NCI-H1417 treated with DMSO at 0.1 percent for 48 hours (cell line): ENCODE measurements around the gene APLF.
"Not testable (repeated sequence)": the region's sequence is repeated elsewhere in the genome, so short reads cannot be mapped to it uniquely, and the experiment has no call there.

Experiments
- DNase-seq: peaks from one replicate; lab custom pipeline; 2025; lab: John Stamatoyannopoulos, UW

The APLF gene

DNA sequence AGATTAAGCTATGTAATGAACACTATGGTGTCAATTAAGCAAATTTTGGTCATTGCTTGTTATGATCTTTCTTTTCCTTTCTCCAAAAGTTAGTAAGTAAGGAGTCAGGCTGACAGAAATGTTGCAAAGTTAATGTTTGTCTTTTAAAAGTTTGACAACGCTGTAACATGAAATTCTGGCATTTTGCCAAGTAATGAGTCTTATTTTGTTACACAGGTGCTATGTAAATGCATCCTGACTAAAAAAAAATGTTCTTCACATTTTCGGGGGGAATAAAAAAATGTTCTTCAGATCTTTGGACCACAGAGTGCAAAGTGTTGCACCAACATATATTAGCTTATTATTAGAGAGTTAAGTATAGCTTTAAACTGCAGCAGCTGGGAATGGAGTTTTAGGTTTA is 121.2 kb downstream of the APLF start:
- DNase-seq: no peak

DNA sequence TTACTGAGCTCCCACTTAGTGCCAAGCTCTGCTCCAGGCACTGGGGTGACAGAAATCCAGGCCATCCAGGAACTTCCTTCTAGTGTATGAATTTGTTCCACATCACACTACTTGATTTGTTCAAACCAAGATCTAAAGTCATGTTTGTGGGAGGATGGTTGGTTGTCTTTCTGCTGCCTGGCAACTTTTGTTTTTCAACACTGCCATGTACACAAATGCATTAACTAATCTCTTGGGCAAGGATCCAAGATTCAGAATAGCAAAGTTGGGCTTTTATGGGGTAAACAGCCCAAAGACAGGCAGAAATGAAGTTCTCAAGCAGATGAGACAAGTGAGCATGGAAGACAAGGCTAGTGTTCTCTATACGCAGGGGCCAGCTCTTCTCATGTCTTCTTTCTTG is 122.6 kb downstream of the APLF start:
- DNase-seq: no peak

DNA sequence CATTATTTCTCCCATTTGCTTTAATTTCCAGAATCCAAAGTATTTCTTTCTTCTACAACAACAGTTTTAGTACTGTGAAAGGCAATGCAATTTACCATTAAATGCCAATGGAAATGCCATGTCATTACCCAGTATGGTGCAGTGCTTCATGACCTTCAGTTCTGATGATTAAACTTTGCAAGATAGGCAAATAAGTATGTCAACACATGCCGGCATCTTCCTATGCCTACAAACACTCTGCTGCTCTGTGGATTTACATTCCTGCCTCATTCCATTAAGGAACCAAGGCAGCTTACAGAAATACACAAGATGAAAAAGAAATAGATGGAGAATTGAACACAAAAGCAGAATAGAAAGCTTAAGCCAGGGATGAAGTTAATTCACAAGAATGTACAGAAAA is 123.3 kb downstream of the APLF start:
- no peak for DNase-seq

DNA sequence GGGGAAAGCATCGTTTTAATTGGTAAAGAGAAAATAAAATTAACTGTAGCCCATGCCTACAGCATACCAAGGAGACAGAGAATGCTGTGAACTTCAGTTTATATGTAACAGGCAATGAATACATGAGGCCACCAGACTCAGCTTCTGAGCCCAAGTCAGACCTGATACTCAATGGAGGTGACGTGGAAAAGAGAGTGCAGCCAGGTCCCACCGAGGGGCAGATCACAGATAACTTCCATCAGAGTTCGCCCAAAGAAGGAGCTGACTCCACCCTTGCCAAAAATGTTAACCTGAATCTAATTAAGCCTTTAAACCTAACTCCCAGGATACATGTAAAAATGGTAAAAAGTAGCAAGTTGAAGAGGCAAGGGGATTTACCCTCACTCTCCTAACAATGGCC is 123.8 kb downstream of the APLF start:
- no peak for DNase-seq

DNA sequence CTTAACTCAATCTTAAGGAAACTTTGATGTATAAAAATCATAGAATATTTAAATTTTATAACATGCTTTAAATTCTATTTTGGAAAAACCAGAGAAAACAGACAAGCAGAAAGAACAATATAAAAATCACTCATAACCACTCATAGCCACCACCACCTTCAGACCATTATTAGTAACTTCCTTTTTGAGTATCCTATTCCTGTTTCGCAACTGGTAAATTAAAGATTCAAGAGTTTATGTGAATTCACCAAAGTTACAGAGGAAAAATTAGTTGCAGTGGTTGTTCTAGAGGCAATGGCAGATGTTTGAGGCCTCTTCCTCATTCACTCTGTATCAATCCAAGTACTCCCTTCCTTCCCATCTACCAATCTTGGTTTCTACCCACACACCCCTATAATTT is 126.7 kb downstream of the APLF start:
- DNase-seq: no peak

DNA sequence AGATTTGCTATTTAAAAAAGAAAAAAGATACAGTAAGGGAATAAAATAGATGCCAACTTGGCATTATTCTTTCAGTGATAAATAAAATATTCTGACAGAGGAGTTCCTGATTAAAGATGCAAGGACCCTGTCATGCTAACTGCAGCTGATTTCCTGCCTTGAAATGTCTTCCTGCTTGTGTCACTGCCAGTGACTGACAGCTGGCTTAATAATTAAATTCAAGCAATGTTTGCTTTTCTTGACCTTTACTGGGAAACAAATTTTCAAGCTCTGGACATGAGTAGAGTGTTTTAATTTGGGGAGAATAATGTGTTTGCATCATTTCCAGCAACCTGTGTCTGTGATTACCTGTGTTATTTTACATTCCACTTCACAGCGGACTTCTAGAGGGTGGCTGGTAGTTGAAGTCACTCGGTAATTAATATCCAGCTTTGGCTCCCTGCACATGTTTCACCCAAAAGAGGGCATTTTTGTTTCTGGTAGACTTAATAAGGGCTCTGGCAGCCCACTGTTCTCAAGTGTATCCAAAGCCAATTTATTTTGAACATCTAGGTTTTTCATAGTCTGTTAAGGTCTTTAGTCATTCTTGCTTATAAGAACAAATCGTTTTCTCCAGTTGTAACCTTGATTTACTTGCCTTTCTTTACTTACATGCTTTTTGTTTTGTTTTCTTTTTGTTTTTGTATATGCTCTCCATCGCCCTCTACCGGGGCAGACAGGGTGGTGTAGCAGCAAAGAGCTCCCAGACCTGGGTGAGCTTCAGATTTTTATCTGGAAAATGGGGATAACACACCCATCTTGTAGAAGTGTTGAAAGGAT is 127.5 kb downstream of the APLF start:
- DNase-seq: no peak

DNA sequence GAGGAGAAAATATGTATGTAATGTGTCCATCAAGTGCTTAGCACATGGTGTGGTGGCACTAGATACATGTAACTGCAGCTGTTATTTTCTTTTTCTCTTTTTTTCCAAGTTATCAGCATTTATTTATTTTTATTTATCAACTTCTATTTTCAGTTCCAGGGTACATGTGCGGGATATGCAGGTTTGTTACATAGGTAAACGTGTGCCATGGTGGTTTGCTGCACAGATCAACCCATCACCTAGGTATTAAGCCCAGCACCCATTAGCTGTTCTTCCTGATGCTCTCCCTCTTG is 128.1 kb downstream of the APLF start:
- not testable (repeated sequence) for DNase-seq

DNA sequence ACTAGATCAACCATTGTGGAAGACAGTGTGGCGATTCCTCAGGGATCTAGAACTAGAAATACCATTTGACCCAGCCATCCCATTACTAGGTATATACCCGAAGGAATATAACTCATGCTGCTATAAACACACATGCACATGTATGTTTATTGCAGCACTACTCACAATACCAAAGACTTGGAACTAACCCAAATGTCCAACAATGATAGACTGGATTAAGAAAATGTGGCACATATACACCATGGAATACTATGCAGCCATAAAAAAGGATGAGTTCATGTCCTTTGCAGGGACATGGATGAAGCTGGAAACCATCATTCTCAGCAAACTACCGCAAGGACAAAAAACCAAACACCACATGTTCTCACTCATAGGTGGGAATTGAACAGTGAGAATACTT is 133.1 kb downstream of the APLF start:
- DNase-seq: not testable (repeated sequence)

DNA sequence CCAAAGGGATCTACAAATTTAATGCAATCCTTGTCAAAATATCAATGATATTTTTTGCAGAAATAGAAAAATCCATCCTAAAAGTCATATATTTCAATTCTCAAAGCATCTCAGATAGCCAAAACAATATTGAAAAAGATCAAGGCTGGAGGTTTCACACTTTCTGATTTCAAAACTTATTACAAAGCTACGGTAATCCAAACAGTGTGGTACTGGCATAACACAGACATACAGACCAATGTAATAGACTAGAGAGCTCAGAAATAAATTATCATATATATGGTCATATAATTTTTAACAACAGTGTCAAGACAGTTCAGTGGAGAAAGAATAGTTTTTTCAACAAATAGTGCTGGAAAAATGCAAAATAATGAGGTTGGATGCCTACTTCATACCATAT is 135.7 kb downstream of the APLF start:
- no peak for DNase-seq

DNA sequence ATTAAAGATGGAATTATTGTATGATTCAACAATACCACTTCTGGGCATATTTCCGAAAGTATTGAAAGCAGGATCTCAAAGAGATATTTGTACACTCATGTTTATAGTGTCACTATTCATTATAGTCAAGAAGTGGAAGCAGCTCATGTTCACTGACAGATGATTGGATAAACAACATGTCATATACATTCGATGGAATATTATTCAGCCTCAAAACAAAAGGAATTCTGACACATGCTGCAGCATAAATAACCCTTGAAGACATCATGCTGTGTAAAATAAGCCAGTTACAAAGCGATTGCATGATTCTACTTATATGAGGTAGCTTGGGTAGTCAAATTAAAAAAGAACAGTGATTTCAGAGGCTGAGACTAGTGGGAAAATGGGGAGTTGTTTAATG is 136.7 kb downstream of the APLF start:
- DNase-seq: no peak

DNA sequence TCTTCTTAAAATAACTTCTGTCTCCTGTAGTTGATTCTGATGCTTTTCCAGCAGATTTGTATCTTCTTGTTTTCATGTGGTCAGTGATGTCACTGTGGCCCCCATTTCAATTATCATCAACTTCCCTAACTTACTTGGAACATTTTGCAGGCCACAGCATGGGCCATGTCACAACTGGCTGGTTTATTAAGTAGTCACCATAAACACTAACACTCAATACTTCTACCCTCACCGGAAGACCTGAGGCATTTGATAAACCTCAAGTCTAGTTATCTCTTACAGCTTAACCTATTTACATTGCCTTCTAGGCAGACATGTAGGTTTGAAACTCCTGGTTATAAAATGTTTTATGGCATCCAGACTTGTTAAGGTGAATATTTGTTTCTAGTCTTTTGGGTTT is 138.6 kb downstream of the APLF start:
- DNase-seq: no peak

DNA sequence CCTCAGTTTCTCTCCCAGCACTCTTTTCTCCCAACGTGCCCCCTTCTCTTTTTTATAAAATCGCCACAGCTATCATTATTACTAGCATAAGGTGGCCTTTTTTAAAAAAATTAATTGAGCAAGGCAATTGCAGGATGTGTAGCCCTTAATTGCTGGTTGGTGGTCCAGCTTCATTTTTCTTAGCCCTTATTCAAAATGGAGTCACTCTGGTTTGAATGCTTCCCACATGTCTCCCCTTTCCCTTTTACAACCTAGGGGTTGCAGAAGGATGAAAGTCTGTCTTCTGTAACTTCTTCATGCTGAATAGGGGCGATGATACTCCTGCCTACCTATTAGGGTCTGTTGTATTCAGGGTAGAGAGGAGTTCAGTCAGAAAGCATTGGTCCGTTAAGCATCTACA is 139.4 kb downstream of the APLF start:
- no peak for DNase-seq

DNA sequence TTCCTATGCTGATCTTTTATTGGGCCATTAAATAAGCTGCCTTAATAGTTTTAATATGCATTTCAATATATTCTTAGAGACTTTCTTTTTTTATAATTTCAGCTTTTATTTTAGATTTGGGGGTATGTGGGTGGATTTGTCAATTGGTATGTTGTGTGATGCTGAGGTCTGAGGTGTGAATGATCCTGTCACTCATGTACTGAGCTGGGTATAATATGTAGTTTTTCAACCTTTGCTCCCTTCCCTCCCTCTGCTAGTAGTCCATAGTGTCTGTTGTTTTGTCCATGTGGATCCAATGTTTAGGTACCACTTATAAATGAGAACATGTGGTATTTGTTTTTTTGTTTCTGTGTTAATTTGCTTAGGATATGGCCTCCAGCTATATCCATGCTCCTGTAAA is 140.5 kb downstream of the APLF start:
- DNase-seq: no peak

DNA sequence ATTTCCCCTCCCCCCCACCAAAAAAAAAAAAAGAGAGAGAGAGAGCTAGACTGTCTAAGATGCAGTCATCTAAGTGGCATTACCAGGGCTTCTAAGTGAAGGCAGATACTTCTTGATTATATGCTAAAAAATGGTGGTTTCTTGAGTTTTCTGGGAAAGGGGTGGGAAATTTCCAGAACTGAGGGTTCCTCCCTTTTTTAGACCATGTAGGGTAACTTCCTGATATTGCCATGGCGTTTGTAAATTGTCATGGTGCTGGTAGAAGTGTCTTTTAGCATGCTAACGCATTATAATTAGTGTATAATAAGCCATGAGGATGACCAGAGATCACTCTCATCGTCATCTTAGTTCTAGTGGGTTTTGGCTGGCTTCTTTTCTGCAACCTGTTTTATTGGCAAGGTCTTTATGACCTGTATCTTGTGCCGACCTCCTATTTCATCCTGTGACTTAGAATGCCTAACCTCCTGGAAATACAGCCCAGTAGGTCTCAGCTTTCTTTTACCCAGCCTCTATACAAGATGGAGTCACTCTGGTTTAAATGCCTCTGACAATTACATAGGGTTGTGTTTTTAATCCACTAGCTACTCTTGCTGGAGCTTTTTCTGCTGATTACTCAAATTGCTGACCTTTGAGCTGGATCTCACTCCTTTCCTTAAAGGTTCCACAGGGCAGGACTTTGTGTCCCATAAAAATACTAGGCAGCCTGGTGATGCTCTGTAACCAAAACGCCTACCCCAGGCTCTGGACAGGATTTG is 145.6 kb downstream of the APLF start:
- DNase-seq: no peak

DNA sequence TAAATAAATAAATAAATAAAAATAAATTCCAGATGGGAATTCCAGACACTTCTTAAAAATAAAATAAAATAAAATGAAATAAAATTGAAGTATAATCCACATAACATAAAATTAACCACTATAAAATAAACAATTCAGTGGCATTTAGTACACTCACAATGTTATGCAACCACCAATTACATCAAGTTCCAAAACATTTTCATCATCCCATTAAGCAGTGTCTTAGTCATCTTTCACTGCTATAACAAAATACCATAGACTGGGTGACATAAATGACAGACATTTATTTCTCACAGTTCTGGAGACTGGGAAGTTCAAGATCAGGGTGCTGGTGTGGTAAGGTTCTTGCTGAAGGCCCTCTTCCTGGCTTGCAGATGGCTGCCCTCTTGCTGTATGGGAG is 153.4 kb downstream of the APLF start:
- DNase-seq: no peak

DNA sequence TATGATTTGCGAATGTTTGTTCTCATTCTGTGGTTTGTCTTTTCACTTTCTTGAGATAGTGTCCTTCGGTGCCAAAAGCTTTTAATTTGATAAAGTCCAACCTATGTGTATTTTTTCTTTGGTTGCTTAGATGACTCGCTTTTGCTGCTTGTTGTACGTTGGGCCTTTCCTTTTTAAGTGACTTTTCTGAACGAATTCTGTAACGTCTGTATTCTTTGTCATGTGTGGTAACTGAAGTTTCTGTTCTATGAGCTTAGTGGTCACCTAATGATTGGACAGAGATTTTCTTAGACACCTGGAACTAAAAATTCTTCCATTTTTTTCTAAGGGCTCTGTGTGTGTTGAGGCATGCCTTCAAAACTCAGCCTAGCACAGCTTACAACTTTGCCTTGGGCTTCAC is 156.4 kb downstream of the APLF start:
- DNase-seq: no peak

DNA sequence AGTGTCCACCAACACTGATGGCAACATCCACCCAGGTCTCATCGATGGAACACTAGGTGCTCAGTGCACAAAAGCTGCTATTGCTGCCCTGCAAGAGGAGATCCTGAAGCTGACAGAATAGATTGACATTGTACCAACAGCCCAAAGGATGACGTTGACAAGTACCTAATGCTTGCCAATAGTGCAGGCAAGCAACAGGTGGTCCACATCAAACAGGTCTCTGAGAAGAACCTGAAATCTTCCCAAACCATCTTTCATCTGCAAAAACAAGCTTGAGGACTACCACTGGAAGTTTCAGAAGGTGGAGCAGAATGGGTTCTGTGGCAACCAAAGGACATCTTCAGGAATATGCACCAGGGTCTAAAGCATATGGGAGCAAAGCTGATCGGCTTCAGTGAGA is 160.2 kb downstream of the APLF start:
- DNase-seq: no peak
